T-cell (primary cell): ENCODE results near the gene TBL1XR1. TPM values are rescaled to one million over a fixed set of nuclear protein-coding genes. Genes with fewer than 3 reads are reported as not detected.

Experiments used
- ATAC-seq, 4 experiments: fragments of 200-7000 bp in 3 of 4; fragments of 150-1000 bp in 1 of 4; cut with Tn5 transposase; replicated peaks in 1 of 4; 1 replicate in 3 of 4; 2 replicates in 1 of 4; pipeline ENCODE4 v1.10.0; 2021; ENCODE audit warnings: moderate library complexity in 3 of 4, mild to moderate bottlenecking in 2 of 4, moderate number of reproducible peaks in 1 of 4
- CTCF ChIA-PET, 2 donors: fragments of 300-600 bp; sonication (Branson Sonifier 250); formaldehyde crosslinking; loops; one replicate each; lab custom pipeline; 2022; ENCODE audit warnings: antibody characterized with exemption in 2 of 2; lab: Charles Lee
- POLR2A ChIA-PET, 2 donors: fragments of 300-600 bp; sonication (Branson Sonifier 250); formaldehyde crosslinking; loops; one replicate each; lab custom pipeline; 2022; ENCODE audit warnings: antibody characterized with exemption in 2 of 2; lab: Charles Lee
- DNase-seq, 35 experiments: peaks; one replicate each; pipeline versions ENCODE4 v3.0.0 to v3.0.0-alpha.2; 2013 to 2023
- H3K27ac ChIP-seq: one replicate; pipeline ENCODE4 v1.5.1; 2013; ENCODE audit warnings: low read length
- H3K27me3 ChIP-seq, 2 experiments: replicated peaks in 1 of 2; 1 replicate in 1 of 2; 2 replicates in 1 of 2; pipeline versions ENCODE4 v1.6.1 to v1.7.0; 2013; ENCODE audit warnings: low read length in 1 of 2, mixed read lengths in 1 of 2; ENCODE audit not compliant: control insufficient read depth in 2 of 2, insufficient read depth in 2 of 2; ENCODE audit errors: extremely low read depth in 1 of 2
- H3K36me3 ChIP-seq, 2 donors: 1 replicate in 1 of 2; 2 replicates in 1 of 2; pipeline versions ENCODE4 v1.6.1 to v1.7.0; 2013; ENCODE audit warnings: low read length in 1 of 2; ENCODE audit not compliant: control insufficient read depth in 2 of 2, insufficient read depth in 1 of 2; ENCODE audit errors: extremely low read depth in 1 of 2
- H3K4me1 ChIP-seq, 2 experiments: 1 replicate in 1 of 2; 2 replicates in 1 of 2; pipeline versions ENCODE4 v1.6.1 to v1.7.0; 2013; ENCODE audit warnings: low read length in 2 of 2, mixed read lengths in 1 of 2; ENCODE audit not compliant: insufficient read depth in 2 of 2, control insufficient read depth in 1 of 2; ENCODE audit errors: extremely low read depth in 1 of 2
- H3K4me3 ChIP-seq, 2 donors: 1 replicate in 1 of 2; 2 replicates in 1 of 2; pipeline versions ENCODE4 v1.5.1 to v1.7.0; 2013; ENCODE audit warnings: mild to moderate bottlenecking in 2 of 2, low read length in 1 of 2, moderate library complexity in 1 of 2; ENCODE audit not compliant: control insufficient read depth in 1 of 2; ENCODE audit errors: extremely low read depth in 1 of 2
- H3K9me3 ChIP-seq: 2 replicates; pipeline ENCODE4 v1.7.0; 2013
- H3K27ac Mint-ChIP-seq, 2 donors: one replicate each; pipeline ENCODE4 v1.8.0; 2020 to 2021; ENCODE audit warnings: mild to moderate bottlenecking in 2 of 2, mixed read lengths in 2 of 2
- H3K27me3 Mint-ChIP-seq, 2 donors: one replicate each; pipeline ENCODE4 v1.8.0; 2021 to 2022; ENCODE audit warnings: mixed read lengths in 2 of 2
- H3K36me3 Mint-ChIP-seq: one replicate; pipeline ENCODE4 v1.8.0; 2021; ENCODE audit warnings: mixed read lengths
- H3K4me1 Mint-ChIP-seq, 3 donors: one replicate each; pipeline ENCODE4 v1.8.0; 2020 to 2022; ENCODE audit warnings: mixed read lengths in 3 of 3, mild to moderate bottlenecking in 1 of 3
- H3K4me3 Mint-ChIP-seq, 3 donors: one replicate each; pipeline ENCODE4 v1.8.0; 2020 to 2022; ENCODE audit warnings: mild to moderate bottlenecking in 3 of 3, mixed read lengths in 3 of 3, moderate library complexity in 3 of 3
- H3K9me3 Mint-ChIP-seq, 3 donors: one replicate each; pipeline ENCODE4 v1.8.0; 2020 to 2022; ENCODE audit warnings: mixed read lengths in 3 of 3
- WGBS: methylation state at CpG from one replicate; pipeline ENCODE4 v1.1.5; 2013; ENCODE audit warnings: missing lambda C conversion rate; ENCODE audit not compliant: insufficient coverage; 5-methylcytosine and 5-hydroxymethylcytosine counted together
- total RNA-seq, 35 experiments: library from RNA in 6 of 35; stranded (reverse) in 6 of 35; fragments of 120-200 nt in 1 of 35; gene quantifications; one replicate each; pipeline versions ENCODE4 v1.2.1 to v1.2.4 and lab custom pipeline; 2013 to 2026

TBL1XR1 gene
- total RNA-seq, 5 donors from 2014 or later (not counting 1 experiment from before 2014, with no cell fraction given): 120 to 156 (median 140) TPM

DNA sequence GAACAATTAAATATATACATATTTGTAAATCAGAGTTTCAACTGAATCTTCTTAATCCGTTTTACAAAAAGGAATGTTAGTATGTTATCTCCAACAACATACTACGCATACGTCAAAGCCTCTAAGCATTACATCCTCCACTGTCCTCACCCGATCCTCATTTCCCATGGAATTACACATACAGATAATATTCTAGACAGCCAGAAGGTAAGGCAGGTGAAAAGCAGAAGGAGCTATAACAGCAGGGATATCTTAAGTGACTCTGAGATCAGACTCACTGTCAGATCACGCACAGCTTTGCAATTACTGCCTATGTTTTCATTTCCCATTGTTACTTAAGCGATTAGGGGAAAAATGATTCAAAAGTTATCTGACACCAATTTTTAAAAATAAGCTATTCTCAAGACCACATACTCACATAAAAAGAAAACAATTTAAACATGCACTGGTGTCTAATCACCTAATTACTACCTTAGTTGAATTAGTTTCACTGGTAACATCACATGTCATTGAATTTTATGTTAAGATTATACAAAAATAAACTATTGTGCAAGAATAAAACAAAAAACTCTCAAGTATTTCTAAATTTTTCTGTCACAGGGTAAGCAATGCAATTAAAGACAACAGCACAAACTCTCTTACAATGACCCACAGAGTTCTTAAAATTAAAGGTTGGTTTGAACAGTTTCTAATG is 92.8 kb downstream of the TBL1XR1 start:
- Mint-ChIP-seq H3K4me3 (no peak overlapping the region), H3K27ac (no peak overlapping the region), H3K36me3 (peaks cover 4% of the 10 kb centered on the region), H3K4me1 (peaks cover 61 to 67% (median 67%) of the 10 kb centered on the region in 3 donors), H3K9me3 (no peaks in the 10 kb centered on the region), H3K27me3 (no peaks in the 10 kb centered on the region)
- no peak overlapping the region for H3K4me3 ChIP-seq
- DNase-seq: no peak
- ATAC-seq: no peak
- no peaks in the 10 kb centered on the region for H3K27me3 ChIP-seq
- H3K27ac ChIP-seq: no peak overlapping the region
- CTCF ChIA-PET: interaction anchor here (0.5 to 0.6 kb wide), 3 partner anchors 90 to 1274 kb away, joined by 4 to 9 read pairs (median 5); no protein-coding TSS in a partner anchor
- 100% methylated on average over 1 of the region's 6 CpGs for WGBS
- peaks cover 12 to 31% of the 10 kb centered on the region in 2 experiments for H3K4me1 ChIP-seq
- POLR2A ChIA-PET: interaction anchor here in 1 of 2 donors (0.7 kb wide), 1 partner anchor 22 kb away, joined by 3 read pairs; no protein-coding TSS in a partner anchor
- no peaks in the 10 kb centered on the region for H3K9me3 ChIP-seq
- H3K36me3 ChIP-seq: no peaks in the 10 kb centered on the region

DNA sequence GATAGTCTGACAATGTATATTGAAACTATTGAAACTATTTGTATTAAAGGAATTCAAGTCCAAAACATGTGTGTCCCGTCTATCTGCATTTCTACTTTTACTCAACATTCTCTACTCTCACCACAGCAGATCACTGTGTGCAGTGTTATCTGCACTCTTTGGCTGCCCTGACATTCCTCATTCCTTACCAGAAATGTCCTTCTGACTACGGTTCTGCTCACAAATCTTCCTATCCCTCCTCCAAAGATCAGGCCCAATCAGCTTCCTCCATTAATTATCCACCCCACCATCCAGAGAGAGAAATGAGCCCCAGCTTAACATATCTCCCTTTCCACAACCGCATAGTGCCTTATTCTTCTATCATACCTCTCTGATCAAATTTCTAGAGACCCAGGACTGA is 94.7 kb downstream of the TBL1XR1 start:
- Histone ChIP-seq H3K4me1 (peaks cover 12 to 17% of the 10 kb centered on the region in 2 experiments), H3K4me3 (no peak overlapping the region), H3K27me3 (no peaks in the 10 kb centered on the region), H3K27ac (no peak overlapping the region), H3K9me3 (no peaks in the 10 kb centered on the region), H3K36me3 (no peaks in the 10 kb centered on the region)
- H3K36me3 Mint-ChIP-seq: peaks cover 9% of the 10 kb centered on the region
- no peaks in the 10 kb centered on the region for H3K27me3 Mint-ChIP-seq
- H3K27ac Mint-ChIP-seq: peak overlapping the region in 1 of 2 donors; percentile 23
- no peak for DNase-seq
- H3K4me3 Mint-ChIP-seq: no peak overlapping the region
- ChIA-PET POLR2A (no interaction called here), CTCF (no interaction called here)
- H3K9me3 Mint-ChIP-seq: no peaks in the 10 kb centered on the region
- H3K4me1 Mint-ChIP-seq: peaks cover 49 to 66% (median 62%) of the 10 kb centered on the region in 3 donors
- ATAC-seq: no peak
- whole genome bisulfite sequencing: 85% methylated on average over 2 of the region's 3 CpGs

DNA sequence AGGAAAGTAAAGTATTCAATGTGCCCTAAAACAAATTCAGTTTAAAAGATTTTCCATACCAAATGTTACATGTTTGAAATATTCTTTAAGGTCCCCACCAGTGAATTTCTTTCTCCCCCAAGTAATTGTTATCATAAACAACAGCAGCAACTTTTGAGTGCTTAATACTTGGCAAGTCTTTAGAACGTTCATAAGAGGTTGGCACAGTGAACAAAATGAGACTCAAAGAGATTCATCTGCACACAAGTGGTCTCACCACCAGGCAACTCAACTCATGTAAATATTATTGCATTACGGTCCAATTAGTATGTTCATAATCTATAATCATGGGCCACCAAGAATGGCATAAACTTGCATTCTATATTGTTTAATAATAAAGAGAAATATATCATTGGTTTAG is 98.7 kb downstream of the TBL1XR1 start:
- peaks cover 0 to 4% of the 10 kb centered on the region in 2 experiments for H3K4me1 ChIP-seq
- H3K36me3 Mint-ChIP-seq: peaks cover 39% of the 10 kb centered on the region
- ChIA-PET CTCF (no interaction called here), POLR2A (no interaction called here)
- peaks cover 33 to 50% (median 49%) of the 10 kb centered on the region in 3 donors for H3K4me1 Mint-ChIP-seq
- peaks cover 10% of the 10 kb centered on the region for H3K9me3 ChIP-seq
- H3K27ac ChIP-seq: no peak overlapping the region
- WGBS: 67% methylated on average over 1 of the region's 2 CpGs
- H3K27me3 Mint-ChIP-seq: no peaks in the 10 kb centered on the region
- H3K9me3 Mint-ChIP-seq: peaks cover 9 to 25% (median 12%) of the 10 kb centered on the region in 3 donors
- no peak overlapping the region for H3K27ac Mint-ChIP-seq
- ATAC-seq (no peak), DNase-seq (no peak)
- no peak overlapping the region for H3K4me3 Mint-ChIP-seq
- H3K27me3 ChIP-seq: no peaks in the 10 kb centered on the region
- no peaks in the 10 kb centered on the region for H3K36me3 ChIP-seq
- H3K4me3 ChIP-seq: no peak overlapping the region

DNA sequence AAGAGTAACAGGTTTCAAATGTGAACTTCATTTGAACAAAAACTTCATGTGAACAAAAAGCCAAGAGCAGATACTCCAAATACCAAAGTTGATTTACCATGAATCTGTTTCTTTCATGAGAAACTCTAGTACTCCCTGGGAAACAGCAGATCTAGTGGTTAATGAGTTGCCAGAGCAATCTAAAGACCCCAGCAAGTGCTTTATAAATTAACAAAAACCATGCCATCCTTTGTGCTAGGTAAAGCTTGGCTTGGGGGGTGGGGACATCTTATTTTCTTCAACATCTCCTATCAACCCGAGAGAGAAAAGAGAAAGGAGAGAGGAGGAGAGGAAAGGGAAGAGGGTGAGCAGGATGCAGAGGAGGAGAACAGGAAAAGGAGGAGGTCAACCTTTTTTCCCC is 100.7 kb downstream of the TBL1XR1 start:
- no peaks in the 10 kb centered on the region for H3K27me3 ChIP-seq
- Mint-ChIP-seq H3K4me3 (no peak overlapping the region), H3K9me3 (peaks cover 18 to 44% (median 18%) of the 10 kb centered on the region in 3 donors), H3K4me1 (peaks cover 35 to 54% (median 54%) of the 10 kb centered on the region in 3 donors), H3K27ac (peak overlapping the region; percentile 41 to 72), H3K27me3 (no peaks in the 10 kb centered on the region), H3K36me3 (peaks cover 54% of the 10 kb centered on the region)
- peaks cover 0 to 4% of the 10 kb centered on the region in 2 experiments for H3K4me1 ChIP-seq
- peaks cover 13% of the 10 kb centered on the region for H3K9me3 ChIP-seq
- WGBS: no CpG with 5 or more reads among the region's 1 CpG
- CTCF ChIA-PET: no interaction called here
- H3K4me3 ChIP-seq: no peak overlapping the region
- H3K27ac ChIP-seq: no peak overlapping the region
- H3K36me3 ChIP-seq: peaks cover 0 to 3% of the 10 kb centered on the region in 2 donors
- DNase-seq: no peak
- POLR2A ChIA-PET: no interaction called here
- ATAC-seq: no peak

DNA sequence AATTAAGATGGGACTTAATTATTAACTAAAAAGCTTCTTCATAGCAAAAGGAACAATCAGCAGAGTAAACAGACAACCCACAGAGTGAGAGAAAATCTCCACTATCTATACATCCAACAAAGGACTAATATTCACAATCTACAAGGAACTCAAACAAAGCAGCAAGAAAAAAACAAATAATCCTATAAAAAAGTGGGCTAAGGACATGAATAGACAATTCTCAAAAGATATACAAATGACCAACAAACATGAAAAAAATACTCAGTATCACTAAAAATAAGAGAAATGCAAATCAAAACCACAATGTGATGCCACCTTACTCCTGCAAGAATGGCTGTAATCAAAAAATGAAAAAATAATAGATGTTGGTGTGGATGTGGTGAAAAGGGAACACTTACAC is 103.3 kb downstream of the TBL1XR1 start:
- Histone ChIP-seq H3K4me1 (peaks cover 3 to 9% of the 10 kb centered on the region in 2 experiments), H3K36me3 (peaks cover 2 to 6% of the 10 kb centered on the region in 2 donors), H3K4me3 (no peak overlapping the region), H3K27ac (no peak overlapping the region), H3K9me3 (peaks cover 13% of the 10 kb centered on the region), H3K27me3 (no peaks in the 10 kb centered on the region)
- Mint-ChIP-seq H3K27ac (no peak overlapping the region), H3K9me3 (peaks cover 18 to 48% (median 18%) of the 10 kb centered on the region in 3 donors), H3K4me3 (no peak overlapping the region), H3K4me1 (peaks cover 48 to 64% (median 60%) of the 10 kb centered on the region in 3 donors), H3K27me3 (no peaks in the 10 kb centered on the region), H3K36me3 (peaks cover 74% of the 10 kb centered on the region)
- DNase-seq (no peak), ATAC-seq (no peak)
- CTCF ChIA-PET: no interaction called here
- POLR2A ChIA-PET: interaction anchor here in 1 of 2 donors (0.6 kb wide), 1 partner anchor 1303 kb away, joined by 3 read pairs; no protein-coding TSS in a partner anchor

DNA sequence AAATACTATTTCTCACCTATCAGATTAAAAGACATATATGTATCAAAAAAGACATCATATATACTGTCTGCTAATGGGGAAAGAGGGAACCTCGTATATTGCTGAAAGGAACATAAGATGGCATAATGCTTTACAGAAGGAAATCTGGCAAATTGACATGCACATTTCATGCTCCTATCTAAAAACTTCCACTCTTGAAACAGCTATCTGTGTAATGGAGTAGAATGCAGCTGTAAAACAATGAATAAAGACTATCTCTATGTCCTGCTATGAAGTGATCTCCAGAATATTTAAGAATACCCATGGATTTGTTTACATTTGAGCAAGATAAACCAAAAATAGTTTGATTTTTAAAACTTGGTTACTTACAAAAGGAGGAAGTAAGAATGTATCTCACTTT is 107.4 kb downstream of the TBL1XR1 start:
- Histone ChIP-seq H3K9me3 (peaks cover 8% of the 10 kb centered on the region), H3K27me3 (no peaks in the 10 kb centered on the region), H3K4me1 (peaks cover 7 to 11% of the 10 kb centered on the region in 2 experiments), H3K4me3 (no peak overlapping the region), H3K27ac (no peak overlapping the region), H3K36me3 (peaks cover 2 to 6% of the 10 kb centered on the region in 2 donors)
- WGBS: no CpG with 5 or more reads among the region's 1 CpG
- H3K36me3 Mint-ChIP-seq: peaks cover 59% of the 10 kb centered on the region
- H3K27ac Mint-ChIP-seq: no peak overlapping the region
- no peaks in the 10 kb centered on the region for H3K27me3 Mint-ChIP-seq
- ChIA-PET CTCF (interaction anchor here in 1 of 2 donors (0.5 kb wide), 1 partner anchor 8 kb away, joined by 3 read pairs; no protein-coding TSS in a partner anchor), POLR2A (no interaction called here)
- no peak for ATAC-seq
- H3K9me3 Mint-ChIP-seq: peaks cover 16 to 35% (median 18%) of the 10 kb centered on the region in 3 donors
- H3K4me3 Mint-ChIP-seq: no peak overlapping the region
- peaks cover 75 to 81% (median 77%) of the 10 kb centered on the region in 3 donors for H3K4me1 Mint-ChIP-seq
- no peak for DNase-seq
